ENCODE data around the gene PLEKHJ1. TPM values are rescaled to one million over a fixed set of nuclear protein-coding genes. Genes with fewer than 3 reads are reported as not detected.

PLEKHJ1 gene
- total RNA-seq, 1 donor from 2014 or later: 116 TPM

DNA sequence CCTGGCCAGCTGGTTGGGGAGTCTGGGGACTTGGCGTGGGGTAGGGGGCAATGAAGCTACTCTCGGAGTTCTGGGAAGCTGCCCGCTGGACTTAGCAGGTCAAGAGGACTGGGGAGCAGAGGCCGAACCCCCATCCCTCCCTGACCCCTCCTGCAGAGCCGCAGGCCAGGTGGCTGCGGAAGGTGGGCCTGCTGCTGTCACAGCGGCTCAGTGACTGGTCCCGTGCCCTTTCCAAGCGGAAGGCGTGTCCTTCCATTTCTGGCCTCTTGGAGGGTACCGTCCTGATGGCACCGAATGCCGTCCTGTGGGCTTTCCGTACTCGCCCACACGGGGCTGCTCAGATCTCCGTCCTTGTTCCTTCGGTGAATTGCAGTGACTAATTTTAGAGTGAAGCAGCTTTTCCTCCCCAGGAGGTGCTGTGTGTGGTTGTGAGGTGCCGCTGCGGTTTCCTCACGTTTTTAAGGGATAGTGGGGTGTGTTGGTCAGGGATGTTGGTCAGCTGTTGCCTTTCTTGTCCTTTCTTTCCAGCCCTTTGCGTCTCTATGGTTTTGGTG lies 51.6 kb downstream of the PLEKHJ1 start:
- no peaks in the 10 kb centered on the region for H3K9me3 Mint-ChIP-seq (ENCODE audit: low read depth)
- H3K36me3 Mint-ChIP-seq (ENCODE audit: insufficient read depth): peaks cover 13% of the 10 kb centered on the region
- no peak for DNase-seq (ENCODE audit: low spot score, unreplicated experiment)
- H3K27me3 Mint-ChIP-seq: no peaks in the 10 kb centered on the region
- TF ChIP-seq, protein P1, sequence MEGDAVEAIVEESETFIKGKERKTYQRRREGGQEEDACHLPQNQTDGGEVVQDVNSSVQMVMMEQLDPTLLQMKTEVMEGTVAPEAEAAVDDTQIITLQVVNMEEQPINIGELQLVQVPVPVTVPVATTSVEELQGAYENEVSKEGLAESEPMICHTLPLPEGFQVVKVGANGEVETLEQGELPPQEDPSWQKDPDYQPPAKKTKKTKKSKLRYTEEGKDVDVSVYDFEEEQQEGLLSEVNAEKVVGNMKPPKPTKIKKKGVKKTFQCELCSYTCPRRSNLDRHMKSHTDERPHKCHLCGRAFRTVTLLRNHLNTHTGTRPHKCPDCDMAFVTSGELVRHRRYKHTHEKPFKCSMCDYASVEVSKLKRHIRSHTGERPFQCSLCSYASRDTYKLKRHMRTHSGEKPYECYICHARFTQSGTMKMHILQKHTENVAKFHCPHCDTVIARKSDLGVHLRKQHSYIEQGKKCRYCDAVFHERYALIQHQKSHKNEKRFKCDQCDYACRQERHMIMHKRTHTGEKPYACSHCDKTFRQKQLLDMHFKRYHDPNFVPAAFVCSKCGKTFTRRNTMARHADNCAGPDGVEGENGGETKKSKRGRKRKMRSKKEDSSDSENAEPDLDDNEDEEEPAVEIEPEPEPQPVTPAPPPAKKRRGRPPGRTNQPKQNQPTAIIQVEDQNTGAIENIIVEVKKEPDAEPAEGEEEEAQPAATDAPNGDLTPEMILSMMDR (IDR thresholded peaks at IDR 0.05; ENCODE audit: unreplicated experiment): no peak
- peak overlapping the region; percentile 3 for H3K27ac Mint-ChIP-seq
- H3K4me1 Mint-ChIP-seq (ENCODE audit: low read depth): peaks cover 3% of the 10 kb centered on the region
- no peak overlapping the region for H3K4me3 Mint-ChIP-seq (ENCODE audit: low read depth)

Small RNA genes lying within 50 kb of the gene (microRNA-seq; reads per million reads assigned to microRNA genes)
- gene MIR1227 (ENCODE audit: borderline number of aligned reads, unreplicated experiment): 49.5 reads per million, percentile 45 among the genes with 10 or more reads in this experiment
- gene MIR4321 (ENCODE audit: borderline number of aligned reads, unreplicated experiment): not detected

Other genes starting within 250 kb of the PLEKHJ1 start
- 115 and 125 TPM in 2 replicates for gene BTBD2, start 220.6 kb downstream of the PLEKHJ1 start, total RNA-seq
- 145 and 163 TPM in 2 replicates for gene MKNK2, start 185.1 kb downstream of the PLEKHJ1 start, total RNA-seq
- 33.2 and 38.5 TPM in 2 replicates for gene MOB3A, start 140.0 kb downstream of the PLEKHJ1 start, total RNA-seq
- 15.9 and 16.5 TPM in 2 replicates for gene IZUMO4, start 139.4 kb downstream of the PLEKHJ1 start, total RNA-seq
- 123 and 131 TPM in 2 replicates for gene AP3D1, start 84.8 kb downstream of the PLEKHJ1 start, total RNA-seq
- 102 and 106 TPM in 2 replicates for gene DOT1L, start 72.4 kb downstream of the PLEKHJ1 start, total RNA-seq
- gene SF3A2, start 495 bp upstream of the PLEKHJ1 start, total RNA-seq: 152 and 156 TPM in 2 replicates
- gene AMH, start 13.0 kb upstream of the PLEKHJ1 start, total RNA-seq: 58.4 and 71.3 TPM in 2 replicates
- 1.00 and 1.6 TPM in 2 replicates for gene JSRP1, start 20.1 kb upstream of the PLEKHJ1 start, total RNA-seq
- gene PEAK3, start 45.8 kb upstream of the PLEKHJ1 start, total RNA-seq: not detected in 2 replicates
- 0.13 and 0.17 TPM in 2 replicates for gene LINGO3, start 71.8 kb upstream of the PLEKHJ1 start, total RNA-seq
- 126 and 139 TPM in 2 replicates for gene LSM7, start 92.3 kb upstream of the PLEKHJ1 start, total RNA-seq
- gene SPPL2B, start 92.4 kb upstream of the PLEKHJ1 start, total RNA-seq: 148 and 153 TPM in 2 replicates
- not detected in 2 replicates for gene TMPRSS9, start 123.9 kb upstream of the PLEKHJ1 start, total RNA-seq
- gene TIMM13, start 191.3 kb upstream of the PLEKHJ1 start, total RNA-seq: 108 and 110 TPM in 2 replicates
- 90.0 and 93.6 TPM in 2 replicates for gene LMNB2, start 220.6 kb upstream of the PLEKHJ1 start, total RNA-seq
- 4.9 and 5.1 TPM in 2 replicates for gene GADD45B, start 239.8 kb upstream of the PLEKHJ1 start, total RNA-seq

Data from progenitor cell of endocrine pancreas (in vitro differentiated cells).